Stimulated activated CD4-positive, alpha-beta T cell treated with anti-CD3 and anti-CD28 coated beads, Interleukin-4, amount 100 ng/mL, for 24 hours (primary cell): ENCODE results near the gene ASAH2.
"Not testable (repeated sequence)": the region's sequence is repeated elsewhere in the genome, so short reads cannot be mapped to it uniquely, and the experiment has no call there.

Source experiments
- DNase-seq: peaks from one replicate; pipeline ENCODE4 v3.0.0-alpha.2; 2020

Gene ASAH2

DNA sequence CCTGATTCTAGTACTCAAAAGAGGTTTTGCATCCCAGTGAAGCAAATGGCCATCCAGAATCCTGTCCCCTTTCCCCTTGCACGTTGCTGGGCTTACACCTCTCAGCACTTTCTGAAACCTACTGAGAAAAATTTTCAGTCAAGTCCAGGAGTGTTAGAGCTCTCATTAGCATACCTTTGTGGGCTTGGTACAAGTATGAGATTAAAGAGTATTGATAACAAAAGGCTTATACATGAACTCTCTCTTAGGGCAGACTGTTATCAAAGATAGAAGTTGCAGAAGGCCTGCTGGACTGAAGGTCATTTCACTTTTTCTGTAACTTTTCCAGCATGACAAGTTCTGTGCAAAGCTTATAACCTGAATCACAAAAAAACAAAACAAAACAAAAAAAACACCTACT, at the start of gene ASAH2:
Gene ASAH2, minus strand, starts transcription at position 123 of the 400 bp plus-strand sequence. CDS start 2,906 bp downstream, outside the sequence.
- no peak for DNase-seq

DNA sequence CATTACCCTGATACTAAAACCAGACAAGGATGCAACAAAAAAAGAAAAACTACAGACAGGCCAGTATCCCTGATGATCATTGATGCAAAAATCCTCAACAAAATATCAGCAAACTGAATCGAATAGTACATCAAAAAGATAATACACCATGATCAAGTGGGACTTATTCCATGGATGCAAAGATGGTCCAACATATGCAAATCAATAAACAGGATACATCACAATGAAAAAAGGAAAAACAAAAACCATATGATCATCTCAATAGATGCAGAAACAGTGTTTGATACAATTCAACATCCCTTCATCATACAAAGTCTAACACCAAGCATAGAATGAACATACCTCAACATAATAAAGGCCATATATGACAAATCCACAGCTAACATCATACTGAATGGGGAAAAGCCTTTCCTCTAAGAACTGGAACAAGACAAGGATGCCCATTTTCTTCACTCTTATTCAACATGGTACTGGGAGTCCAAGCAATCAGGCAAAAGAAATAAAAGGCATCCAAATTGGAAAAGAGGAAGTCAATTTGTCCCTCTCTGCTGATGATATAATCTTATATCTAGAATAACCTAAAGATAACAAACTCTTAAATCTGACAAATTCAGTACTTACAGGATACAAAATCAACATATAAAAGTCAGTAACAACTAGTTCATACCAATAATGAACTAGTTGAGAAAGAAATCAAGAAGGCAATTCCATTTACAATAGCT, 48.8 kb upstream of the ASAH2 start:
- DNase-seq = no peak

DNA sequence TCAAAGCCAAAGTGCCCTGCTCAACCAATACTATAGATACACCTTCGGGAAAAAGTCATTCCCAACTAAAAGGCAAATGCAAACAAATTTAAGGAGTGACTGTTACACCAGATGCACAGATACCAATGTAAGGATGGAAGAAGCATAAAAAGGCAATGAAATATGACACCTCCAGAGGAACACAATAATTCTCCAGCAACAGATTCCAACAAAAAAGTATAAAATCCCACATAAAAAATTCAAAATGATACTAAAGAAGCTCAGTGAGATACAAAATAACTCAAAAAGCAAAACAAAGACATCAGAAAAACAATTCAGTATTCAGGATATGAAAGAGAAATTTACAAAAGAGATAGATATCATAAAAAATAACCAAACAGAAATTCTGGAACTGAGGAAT, 44.1 kb upstream of the ASAH2 start:
- no peak for DNase-seq

DNA sequence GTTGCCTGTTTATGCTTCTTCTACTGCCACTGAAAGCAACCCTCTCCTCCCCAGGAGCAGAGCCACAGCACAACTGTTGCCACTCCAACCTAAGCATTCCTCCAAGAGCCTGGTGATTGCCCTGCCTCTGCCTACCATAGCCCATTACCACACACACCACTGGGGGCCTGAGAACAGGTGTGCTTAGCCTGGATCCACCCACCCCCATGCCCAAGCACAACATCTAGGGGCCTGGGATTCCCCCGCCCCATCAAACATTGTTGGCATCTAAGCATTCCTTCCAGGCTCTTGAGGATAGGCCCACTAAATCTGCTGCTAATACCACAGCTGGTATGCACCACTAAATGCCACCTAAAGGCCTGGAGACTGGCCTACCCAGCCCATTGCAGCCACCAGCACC, 43.3 kb upstream of the ASAH2 start:
- no peak for DNase-seq

DNA sequence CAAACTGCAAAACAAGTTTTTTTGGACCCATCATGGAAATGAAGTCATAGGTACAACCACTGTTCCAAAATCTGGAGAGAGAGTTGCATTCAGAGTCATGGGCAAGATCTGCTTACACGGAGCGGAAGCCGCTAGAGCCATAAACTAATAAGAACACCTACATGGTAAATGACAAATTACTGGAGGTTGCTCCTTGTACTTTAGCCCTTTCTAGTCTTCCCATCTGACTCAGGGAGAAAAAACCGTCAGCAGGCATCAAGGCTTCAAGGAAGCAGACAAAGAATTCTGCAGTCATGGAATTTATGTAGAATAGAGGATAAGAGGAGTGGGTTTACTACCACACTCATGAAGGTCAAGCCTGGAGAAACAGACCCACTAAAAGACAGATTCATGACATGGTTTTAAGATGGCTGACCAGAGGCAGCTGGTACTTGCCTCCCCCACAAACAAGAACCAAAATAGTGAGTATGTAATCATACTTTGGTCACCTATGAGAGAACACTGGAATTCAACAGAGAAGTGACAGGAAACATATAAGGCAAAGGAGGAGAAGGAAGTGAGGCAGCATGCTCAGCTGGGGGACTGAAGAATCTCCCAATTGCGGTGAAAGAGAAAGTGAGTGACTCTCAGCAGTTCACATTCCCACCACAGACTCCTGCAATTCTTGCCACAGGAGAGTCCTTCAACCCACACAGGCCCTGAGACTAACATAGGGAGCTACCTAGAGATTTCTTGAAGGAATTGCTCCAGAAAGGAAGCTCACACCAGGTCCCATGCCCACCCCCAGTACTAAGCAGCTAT, 42.4 kb upstream of the ASAH2 start:
- no peak for DNase-seq

DNA sequence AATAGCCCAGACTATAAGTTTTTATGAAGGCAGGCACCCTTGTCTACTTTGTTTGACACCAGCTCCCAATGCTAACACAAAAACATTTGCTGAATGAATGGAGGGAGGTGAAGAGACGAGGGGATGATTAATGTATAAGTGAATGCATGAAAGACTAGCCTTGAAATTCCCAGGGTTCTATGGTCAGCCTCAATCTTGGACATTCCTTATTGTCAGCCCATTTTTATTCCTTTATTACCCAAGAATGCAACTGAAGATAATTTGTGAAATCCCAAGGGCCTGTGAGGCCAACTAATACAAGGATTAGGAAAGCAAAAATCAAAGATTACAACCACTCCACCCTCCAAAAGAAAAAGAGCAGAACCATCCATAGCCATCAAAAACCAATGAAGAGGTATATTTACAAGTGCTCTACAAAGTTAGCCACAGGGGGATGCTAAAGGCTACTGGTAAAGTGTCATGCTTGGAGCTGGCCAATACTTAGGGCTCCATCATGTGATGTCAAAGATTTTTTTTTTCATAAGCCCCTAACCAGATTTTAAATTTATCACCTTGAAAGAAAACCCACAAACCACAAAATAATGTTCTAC, 40.0 kb upstream of the ASAH2 start:
- DNase-seq = no peak

DNA sequence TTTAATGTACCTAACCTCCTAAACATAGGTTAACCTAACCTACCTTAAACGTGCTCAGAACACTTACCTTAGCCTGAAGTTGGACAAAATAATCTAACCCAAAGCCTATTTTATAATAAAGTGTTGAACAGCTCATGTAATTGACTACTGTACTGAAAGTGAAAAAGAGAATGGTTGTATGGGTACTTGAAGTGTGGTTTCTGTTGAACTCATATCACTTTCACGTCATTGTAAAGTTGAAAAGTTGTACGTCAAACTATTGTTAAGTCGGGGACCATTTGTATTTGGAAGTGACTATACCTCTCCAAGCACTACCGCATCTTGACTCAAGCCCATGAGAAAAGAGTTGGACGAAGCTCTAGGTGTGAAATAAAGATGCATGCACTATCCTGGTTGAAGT, 37.9 kb upstream of the ASAH2 start:
- no peak for DNase-seq

DNA sequence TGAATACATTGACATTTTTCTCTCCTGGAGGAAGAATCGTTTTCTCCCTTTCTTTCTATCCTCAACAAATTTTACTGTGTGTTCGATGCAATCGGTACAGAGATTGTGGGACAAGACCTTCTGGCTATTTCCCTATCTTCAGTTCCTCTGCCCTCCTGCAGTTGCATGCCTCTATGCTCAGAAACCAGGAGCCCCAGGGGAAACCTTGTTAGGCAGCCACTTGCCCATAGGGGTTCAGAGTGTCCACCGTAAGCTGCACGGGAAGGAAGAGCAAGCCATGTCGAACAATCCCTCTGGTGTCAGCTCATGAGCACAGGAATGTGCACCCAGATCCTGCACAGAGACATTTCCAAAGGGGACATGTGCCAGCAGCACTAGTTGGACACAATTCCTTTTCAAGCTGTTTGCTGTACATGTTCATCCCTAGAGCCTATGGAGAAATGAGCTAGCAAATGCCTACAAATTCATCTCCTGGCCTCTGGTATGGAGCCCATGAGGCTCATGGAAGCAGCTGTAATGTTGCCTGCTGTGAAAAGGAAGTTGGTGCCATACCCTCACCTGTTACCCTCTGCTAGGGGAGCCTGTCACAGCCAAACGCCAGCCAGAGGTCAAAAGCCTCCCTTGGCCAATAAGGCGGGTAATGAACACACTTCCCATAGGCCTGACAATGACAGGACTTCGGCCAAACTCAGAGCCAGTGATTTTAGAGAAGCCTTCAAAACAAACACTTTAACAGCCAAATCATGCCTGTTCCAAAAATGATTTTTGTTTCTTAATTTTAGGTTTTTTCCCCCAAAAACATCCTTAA, 35.9 kb upstream of the ASAH2 start:
- no peak for DNase-seq

DNA sequence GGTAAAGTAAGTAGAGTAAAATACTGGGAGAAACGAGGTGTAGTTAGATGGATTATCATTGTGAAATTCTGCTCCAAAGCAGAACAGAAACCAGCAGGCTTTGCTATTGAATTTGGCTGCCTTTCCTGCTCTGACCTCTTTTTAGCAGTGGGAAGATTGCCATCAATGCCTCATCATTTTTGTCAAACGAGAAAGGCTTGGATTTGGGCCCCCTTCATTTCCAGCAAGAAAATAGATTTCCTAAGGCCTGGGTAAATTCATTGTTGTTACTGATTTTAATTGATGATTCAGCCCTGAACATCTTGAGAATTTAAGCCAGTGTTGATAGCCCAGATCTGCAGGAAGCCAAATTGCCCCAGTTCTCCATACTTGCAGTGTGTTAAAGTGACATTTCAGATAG, 35.2 kb upstream of the ASAH2 start:
- no peak for DNase-seq

DNA sequence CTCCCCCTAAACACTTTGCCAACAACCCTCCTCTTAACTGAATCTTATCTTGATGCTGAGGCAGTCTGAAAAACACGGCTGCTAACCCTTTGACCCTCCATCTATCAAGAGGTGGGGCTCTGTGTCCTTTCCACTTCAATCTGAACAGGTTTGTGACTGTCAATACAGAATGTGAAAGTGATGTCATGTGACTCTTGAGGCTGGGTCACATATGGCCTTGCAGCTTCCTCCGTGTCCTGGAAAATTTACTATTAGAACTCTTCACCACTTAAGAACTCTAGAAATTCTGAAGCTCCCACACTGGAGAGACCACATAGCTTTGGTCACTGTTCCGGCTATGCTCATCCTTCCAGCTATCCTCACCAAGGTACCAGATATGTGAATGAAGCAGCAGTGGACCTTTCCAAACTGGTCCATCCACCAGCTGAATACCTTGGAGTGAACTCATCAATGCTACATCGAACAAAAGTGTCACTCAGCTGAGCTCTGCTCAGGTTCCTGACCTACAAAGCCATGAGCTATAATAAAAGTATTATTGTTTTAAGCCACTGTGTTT, 30.7 kb upstream of the ASAH2 start:
- no peak for DNase-seq

DNA sequence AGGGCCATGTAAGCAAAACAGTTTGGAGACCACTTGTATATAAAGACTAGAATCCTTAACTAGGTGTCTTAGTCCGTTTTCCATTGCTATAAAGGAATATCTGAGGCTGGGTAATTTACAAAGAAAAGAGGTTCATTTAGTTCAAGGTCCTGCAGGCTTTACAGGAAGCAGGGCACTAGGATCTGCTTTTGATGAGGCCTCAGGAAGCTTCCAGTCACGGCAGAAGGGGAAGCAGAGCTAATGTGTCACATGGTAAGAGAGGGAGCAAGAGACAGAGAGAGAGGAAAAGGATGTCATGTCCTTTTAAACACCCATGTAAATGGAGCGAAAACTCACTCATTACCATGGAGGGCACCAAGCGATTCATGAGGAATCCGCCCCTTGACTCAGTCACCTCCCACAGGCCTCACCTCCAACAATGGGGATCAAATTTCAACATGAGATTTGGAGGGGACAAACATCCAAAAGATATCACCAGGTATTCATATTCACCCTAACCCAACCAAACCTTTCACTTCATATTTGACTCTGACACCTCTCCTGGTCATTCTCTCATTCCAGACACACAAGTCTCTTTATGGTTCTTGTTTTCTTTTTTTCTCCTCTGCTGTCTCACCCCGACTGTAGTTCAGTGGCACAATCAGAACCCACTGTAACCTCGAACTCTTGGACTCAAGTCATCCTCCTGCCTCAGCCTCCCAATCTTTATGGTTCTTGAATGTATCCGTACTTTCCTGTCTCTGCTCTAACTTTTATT, 30.1 kb upstream of the ASAH2 start:
- DNase-seq = no peak

DNA sequence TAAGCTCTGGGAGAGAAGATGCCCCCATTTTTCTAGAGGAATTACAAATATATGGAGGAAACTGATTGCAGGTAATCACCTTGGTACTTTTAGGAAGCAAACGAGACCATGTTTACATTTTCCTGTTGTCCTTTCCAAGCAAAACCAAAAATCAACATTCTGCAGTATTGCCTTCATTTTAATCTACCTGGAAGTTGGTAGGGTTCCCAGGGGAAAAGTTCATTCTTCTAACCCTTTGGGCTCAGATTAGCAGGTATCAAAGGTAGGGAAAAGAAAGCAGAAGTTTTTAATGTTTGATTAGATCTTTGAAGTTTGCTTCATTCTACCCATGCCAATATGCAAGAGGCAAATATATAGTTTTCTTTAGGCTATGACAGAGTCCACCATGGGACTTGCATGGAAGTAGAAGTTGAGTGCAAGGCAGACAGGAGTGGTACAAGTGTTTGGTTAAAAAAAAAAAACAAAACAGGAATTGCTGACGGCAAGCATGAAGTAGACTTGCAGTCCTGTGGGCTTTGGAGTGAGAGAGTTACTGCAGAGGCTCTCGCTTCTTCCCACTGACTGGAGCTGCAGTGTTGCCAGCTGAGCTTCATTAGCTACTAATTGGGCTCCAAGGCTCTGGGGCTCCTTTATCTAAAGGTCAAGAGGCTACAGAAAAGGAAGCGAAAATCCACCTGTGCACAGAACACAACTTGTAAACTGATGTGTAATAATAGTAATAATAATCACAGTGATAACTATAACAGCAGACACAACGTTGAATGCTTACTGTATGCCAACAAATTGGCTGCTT, 28.9 kb upstream of the ASAH2 start:
- DNase-seq = no peak

DNA sequence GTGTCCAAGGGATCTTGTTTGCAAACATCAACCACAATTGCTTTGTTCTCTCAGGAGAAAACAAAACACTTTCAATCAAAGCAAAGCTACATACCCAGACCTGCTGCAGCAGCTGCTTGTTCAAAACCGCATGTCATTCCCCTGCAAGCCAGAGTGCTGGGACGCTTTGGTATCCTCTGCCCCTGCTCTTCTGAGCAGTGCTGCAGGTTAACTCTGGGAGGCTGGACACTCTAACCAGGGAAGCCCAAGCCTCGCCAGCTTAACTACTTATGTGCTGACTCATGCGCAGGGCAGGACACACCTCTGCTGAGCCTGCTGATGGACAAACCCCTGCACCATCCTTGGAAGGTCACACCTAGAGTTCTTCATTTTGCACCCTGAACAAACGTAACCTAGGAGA, 28.2 kb upstream of the ASAH2 start:
- no peak for DNase-seq

DNA sequence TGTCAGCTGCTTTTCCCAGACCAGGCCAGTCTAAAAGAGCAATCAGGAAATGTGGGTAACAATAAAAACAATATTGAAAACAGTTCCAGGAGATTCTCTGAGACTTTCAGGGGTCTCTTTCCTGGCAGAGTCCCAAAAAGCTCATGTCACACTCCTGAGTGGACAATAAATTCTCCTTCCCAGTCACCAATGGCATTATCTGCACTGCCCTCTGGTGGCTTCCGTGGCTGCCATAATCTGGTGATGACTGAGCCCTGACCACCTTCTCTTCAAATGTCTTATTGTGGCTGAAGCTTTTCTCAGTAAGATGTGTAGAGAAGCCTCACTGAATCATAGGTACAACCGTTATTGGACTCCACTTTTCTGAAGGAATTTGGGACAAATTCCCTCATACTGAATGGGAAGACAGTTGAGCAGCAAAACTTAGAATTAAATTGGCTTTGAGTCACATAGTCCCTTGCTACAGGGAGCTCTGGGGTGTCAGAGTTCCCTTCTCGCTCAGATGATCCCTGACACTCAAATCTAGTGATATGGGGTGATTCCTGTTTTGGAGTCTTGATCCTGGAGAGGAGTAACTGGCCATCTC, 24.4 kb upstream of the ASAH2 start:
- peak; percentile 39 for DNase-seq

DNA sequence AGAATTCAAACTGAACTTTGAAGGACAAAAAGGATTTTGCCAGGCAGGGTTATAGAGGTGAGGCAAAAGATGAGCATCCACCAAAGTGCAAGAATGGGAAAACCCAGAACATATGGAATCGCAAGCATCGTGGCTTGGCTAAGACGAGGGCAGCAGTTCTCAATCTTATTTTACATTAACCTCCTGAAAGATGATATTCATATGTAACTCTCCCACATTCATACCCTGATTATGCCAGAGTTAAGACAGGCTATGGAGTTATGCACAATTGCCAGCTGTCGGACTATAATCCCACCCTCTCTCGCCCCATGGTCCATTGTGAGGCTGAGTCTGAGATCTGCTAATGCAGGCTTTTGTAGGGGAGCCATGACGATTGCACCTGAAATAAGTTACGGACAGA, 21.2 kb upstream of the ASAH2 start:
- no peak for DNase-seq

DNA sequence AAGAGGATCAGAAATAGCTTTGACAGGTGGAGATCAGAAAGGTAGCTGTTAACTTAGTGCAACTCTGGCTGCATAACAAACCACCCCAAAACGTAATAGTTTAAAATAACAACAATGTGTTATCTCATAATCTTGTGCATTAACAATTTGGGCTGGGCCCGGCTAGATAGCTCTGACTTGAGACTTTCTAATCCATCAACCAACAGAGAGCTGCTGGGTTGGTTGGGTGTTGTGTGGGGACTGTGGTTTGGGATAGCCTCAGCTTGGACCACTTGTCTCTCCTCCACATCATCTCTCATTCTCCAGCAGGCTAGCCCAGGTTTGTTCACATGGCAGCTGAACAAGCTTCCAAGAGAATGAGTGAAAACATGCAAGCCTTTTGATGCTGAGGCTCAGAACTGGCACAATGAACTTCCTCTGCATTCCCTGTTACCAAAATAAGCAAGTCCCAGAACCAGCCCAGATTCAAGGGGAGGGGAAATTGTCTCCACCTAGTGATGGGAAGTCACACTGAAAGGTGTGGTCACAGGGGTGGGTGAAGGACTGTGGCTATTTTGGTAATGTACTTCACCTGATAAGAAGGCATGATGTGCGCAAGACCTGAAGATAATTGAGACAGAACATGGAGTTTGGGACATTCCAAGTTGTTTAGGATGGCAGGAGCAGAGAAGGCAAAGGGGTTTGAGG, 20.4 kb upstream of the ASAH2 start:
- no peak for DNase-seq

DNA sequence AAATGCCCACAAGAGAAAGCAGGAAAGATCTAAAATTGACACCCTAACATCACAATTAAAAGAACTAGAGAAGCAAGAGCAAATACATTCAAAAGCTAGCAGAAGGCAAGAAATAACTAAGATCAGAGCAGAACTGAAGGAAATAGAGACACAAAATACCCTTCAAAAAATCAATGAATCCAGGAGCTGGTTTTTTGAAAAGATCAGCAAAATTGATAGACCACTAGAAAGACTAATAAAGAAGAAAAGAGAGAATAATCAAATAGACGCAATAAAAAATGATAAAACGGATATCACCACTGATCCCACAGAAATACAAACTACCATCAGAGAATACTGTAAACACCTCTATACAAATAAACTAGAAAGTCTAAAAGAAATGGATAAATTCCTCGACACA, 16.6 kb upstream of the ASAH2 start:
- DNase-seq = not testable (repeated sequence)

DNA sequence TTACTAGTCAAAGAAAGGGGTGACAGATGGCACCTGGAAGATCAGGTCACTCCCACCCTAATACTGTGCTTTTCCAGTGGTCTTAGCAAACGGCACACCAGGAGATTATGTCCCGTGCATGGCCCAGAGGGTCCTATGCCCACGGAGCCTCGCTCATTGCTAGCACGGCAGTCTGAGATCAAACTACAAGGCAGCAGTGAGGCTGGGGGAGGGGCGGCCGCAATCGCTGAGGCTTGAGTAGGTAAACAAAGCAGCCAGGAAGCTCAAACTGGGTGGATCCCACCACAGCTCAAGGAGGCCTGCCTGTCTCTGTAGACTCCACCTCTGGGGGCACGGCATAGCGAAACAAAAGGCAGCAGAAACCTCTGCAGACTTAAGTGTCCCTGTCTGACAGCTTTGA, 11.3 kb upstream of the ASAH2 start:
- not testable (repeated sequence) for DNase-seq

DNA sequence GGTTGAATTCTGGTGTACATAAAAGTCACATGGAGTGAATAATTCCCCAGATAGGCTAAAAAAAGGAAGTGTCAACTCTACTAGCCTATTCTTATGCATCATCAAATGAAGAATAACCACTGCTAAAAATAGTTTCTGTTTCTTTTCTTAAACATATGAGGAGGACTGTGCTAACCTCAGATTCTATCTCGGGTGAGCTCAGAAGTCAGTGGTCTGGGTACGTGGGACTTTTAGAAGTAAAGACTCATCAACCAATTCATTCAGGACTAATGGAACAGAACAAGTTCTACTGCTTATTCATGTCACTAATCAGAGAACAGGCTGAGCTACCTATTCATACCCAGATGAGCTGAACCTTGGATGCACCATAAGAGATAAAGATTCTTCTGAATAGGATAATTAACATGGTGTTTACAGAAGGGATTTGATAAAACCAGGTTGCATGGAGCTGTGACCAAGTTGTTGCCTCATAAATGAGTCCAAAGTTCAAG, 9.5 kb upstream of the ASAH2 start:
- peak; percentile 17 for DNase-seq

DNA sequence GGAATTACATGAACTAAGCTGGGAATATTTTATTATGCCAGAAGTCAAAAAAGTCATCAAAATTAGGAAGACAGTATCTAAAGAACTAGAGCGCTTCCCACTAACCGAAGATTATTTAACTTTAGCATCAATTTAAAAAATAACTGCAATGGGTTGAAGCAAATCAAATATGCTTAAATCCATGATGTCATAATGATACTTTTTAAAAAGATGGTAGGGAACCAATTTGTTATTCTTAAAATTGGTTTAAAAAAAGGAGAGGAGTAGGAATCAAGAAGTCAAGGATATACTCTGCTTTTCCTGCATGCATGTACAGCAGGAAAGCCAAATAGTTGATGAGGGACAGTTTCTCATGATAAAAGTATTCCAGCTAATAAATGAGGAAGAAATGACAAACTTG, 3.2 kb upstream of the ASAH2 start:
- no peak for DNase-seq
